ENCODE measurements around the gene SMIM34. TPM values are rescaled to one million over a fixed set of nuclear protein-coding genes. Genes with fewer than 3 reads are reported as not detected.
"Not testable (repeated sequence)": the region's sequence is repeated elsewhere in the genome, so short reads cannot be mapped to it uniquely, and the experiment has no call there.

The SMIM34 gene
- total and polyA plus RNA-seq, 7 experiments from 2014 or later, result not detected

DNA sequence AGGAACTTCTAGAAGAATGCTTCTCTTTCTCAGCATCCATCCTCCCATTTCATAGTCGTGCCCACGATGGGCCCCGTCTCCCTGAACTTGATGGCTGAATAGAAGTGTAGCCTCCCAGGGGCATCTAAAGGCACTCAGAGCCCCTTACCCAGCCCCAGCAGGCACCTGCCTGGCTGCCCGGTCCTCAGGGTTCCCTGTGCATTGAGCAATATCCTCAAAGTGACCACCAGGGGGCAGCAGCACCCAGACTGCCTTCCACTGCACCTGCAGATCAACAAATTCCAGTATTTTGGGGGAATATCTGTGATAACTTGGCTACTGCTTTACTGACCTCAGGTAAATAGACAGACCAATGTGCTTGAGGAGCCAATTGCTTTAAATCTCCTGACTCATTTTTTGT lies 19.7 kb upstream of the SMIM34 start:
- H3K4me3 Mint-ChIP-seq; H3K27ac Mint-ChIP-seq; H3K27ac ChIP-seq (ENCODE audit: low read depth, low read length); H3K4me1 Mint-ChIP-seq; H3K27me3 Mint-ChIP-seq; POLR2A ChIA-PET; H3K36me3 Mint-ChIP-seq; intact Hi-C loops (cut with micrococcal nuclease); H3K9me3 ChIP-seq (ENCODE audit: control insufficient read depth in 2 of 3, low read length in 3 of 3); H3K4me3 ChIP-seq (ENCODE audit: low read length); H3K9me3 Mint-ChIP-seq; DNase-seq; CTCF ChIA-PET; H3K27me3 ChIP-seq (ENCODE audit: control insufficient read depth in 2 of 2, insufficient read depth in 2 of 2, low read length in 2 of 2); H3K36me3 ChIP-seq (ENCODE audit: control insufficient read depth in 2 of 3, insufficient read depth in 3 of 3, low read length in 3 of 3); H3K4me1 ChIP-seq (ENCODE audit: control insufficient read depth in 2 of 2, insufficient read depth in 2 of 2, low read length in 2 of 2): not testable (repeated sequence)
- ATAC-seq, result peak; percentile 72

DNA sequence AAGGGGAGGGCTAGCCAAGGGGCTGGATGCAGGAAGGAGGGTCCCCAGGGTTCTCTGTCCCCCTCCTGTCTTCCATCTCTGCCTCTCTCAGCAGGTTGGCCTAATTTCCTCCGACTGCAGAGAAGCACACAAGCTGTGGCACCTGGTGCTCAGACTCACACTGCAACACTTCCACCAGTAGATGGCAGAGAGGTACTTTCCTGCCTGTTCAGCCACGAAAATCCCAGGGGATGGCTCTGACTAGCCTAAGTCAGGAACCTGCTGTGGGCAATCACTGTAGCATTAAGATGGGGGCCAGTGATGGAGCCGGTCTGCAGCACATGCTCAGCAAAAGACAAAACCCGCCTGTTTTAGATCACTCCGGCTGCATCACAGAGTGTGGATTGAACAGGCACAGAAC lies 6.0 kb upstream of the SMIM34 start:
- H3K27ac ChIP-seq (ENCODE audit: low read depth, low read length); H3K9me3 Mint-ChIP-seq; H3K4me1 ChIP-seq (ENCODE audit: control insufficient read depth in 2 of 2, insufficient read depth in 2 of 2, low read length in 2 of 2); H3K4me1 Mint-ChIP-seq; H3K36me3 ChIP-seq (ENCODE audit: control insufficient read depth in 2 of 3, insufficient read depth in 3 of 3, low read length in 3 of 3); H3K4me3 ChIP-seq (ENCODE audit: low read length); H3K36me3 Mint-ChIP-seq; H3K4me3 Mint-ChIP-seq; CTCF ChIA-PET; ATAC-seq; DNase-seq; H3K27me3 ChIP-seq (ENCODE audit: control insufficient read depth in 2 of 2, insufficient read depth in 2 of 2, low read length in 2 of 2); H3K27me3 Mint-ChIP-seq; intact Hi-C loops (cut with micrococcal nuclease); H3K27ac Mint-ChIP-seq; H3K9me3 ChIP-seq (ENCODE audit: control insufficient read depth in 2 of 3, low read length in 3 of 3); POLR2A ChIA-PET: not testable (repeated sequence)

DNA sequence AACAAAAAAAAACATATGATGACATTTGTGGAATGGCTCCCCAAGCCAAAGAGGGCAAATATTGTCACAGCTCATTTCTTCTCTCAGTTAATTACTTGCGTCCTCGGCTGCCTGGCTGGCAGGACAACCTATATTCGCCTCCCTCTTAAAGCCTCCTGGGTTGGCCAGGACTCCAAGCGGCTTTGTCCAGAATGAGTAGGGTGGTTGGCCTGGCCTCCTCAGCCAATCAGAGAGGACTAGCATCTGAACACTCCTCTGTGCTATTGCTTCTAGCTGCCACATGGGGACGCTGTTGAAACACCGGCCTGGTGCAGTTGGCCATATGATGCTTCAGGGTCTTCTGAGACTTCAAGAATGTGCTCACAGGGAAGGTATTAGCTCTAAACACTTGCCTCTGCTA lies 4.7 kb upstream of the SMIM34 start:
- H3K9me3 ChIP-seq (ENCODE audit: control insufficient read depth in 2 of 3, low read length in 3 of 3); H3K36me3 Mint-ChIP-seq; H3K27ac ChIP-seq (ENCODE audit: low read depth, low read length); DNase-seq; H3K36me3 ChIP-seq (ENCODE audit: control insufficient read depth in 2 of 3, insufficient read depth in 3 of 3, low read length in 3 of 3); H3K27me3 ChIP-seq (ENCODE audit: control insufficient read depth in 2 of 2, insufficient read depth in 2 of 2, low read length in 2 of 2); H3K9me3 Mint-ChIP-seq; ATAC-seq; H3K27ac Mint-ChIP-seq; H3K27me3 Mint-ChIP-seq; H3K4me3 Mint-ChIP-seq; POLR2A ChIA-PET; CTCF ChIA-PET; H3K4me1 ChIP-seq (ENCODE audit: control insufficient read depth in 2 of 2, insufficient read depth in 2 of 2, low read length in 2 of 2); intact Hi-C loops (cut with micrococcal nuclease); H3K4me3 ChIP-seq (ENCODE audit: low read length); H3K4me1 Mint-ChIP-seq: not testable (repeated sequence)

DNA sequence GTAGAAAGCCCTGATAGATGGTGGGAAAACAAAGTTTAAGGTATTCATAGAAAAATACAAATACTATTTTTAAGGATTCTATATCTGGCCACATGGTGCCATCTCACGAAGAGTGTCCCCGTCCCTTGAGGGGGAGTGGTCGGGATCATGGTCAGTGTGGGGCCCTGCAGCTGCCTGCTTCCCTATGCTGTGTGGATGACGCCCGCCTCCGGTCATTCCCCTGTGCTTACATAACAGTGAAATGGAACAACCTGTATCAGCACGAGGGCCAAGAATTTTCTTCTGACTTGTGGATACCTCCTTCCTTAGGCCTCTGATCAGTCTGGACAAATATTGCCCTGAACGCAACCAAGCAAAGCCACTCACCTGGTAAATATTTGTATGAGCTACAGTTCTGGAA lies 3.6 kb upstream of the SMIM34 start:
- intact Hi-C loops (cut with micrococcal nuclease); ATAC-seq; H3K27me3 ChIP-seq (ENCODE audit: control insufficient read depth in 2 of 2, insufficient read depth in 2 of 2, low read length in 2 of 2); DNase-seq; H3K4me1 Mint-ChIP-seq; H3K9me3 Mint-ChIP-seq; H3K4me1 ChIP-seq (ENCODE audit: control insufficient read depth in 2 of 2, insufficient read depth in 2 of 2, low read length in 2 of 2); H3K4me3 Mint-ChIP-seq; H3K27me3 Mint-ChIP-seq; H3K36me3 ChIP-seq (ENCODE audit: control insufficient read depth in 2 of 3, insufficient read depth in 3 of 3, low read length in 3 of 3); H3K4me3 ChIP-seq (ENCODE audit: low read length); H3K27ac Mint-ChIP-seq; POLR2A ChIA-PET; H3K36me3 Mint-ChIP-seq; H3K9me3 ChIP-seq (ENCODE audit: control insufficient read depth in 2 of 3, low read length in 3 of 3); H3K27ac ChIP-seq (ENCODE audit: low read depth, low read length); CTCF ChIA-PET: not testable (repeated sequence)

DNA sequence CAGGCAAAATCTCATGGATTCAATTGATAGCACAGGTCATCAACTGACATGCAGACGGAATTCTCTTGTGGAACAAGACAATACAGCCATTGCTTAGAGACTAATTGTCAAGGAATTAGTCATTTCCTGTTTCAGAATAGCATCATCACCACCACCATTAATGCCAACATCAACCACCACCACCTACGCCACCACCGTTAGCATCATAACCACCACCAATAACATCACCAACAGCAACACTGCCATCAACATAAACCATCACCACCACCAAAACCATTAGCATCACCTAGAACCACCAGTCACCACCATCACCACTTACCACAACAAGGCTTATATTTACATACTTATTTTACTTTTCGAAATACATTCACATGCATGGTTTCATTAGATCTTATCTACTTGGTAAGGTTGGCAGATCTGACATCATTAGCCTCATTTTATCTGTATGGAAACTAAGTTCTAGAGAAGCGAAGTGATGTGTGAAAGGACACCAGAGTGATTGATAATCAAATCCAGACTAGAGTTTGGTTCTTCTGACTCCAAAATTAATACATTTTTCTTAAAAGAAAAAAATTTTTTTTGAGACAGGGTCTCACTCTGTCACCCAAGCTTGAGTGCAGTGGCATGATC lies 6.2 kb downstream of the SMIM34 start:
- H3K27ac Mint-ChIP-seq; H3K9me3 ChIP-seq (ENCODE audit: control insufficient read depth in 2 of 3, low read length in 3 of 3); H3K4me1 ChIP-seq (ENCODE audit: control insufficient read depth in 2 of 2, insufficient read depth in 2 of 2, low read length in 2 of 2); H3K36me3 Mint-ChIP-seq; DNase-seq; H3K4me3 Mint-ChIP-seq; H3K27me3 Mint-ChIP-seq; POLR2A ChIA-PET; H3K9me3 Mint-ChIP-seq; H3K36me3 ChIP-seq (ENCODE audit: control insufficient read depth in 2 of 3, insufficient read depth in 3 of 3, low read length in 3 of 3); ATAC-seq; H3K27me3 ChIP-seq (ENCODE audit: control insufficient read depth in 2 of 2, insufficient read depth in 2 of 2, low read length in 2 of 2); H3K27ac ChIP-seq (ENCODE audit: low read depth, low read length); H3K4me3 ChIP-seq (ENCODE audit: low read length); CTCF ChIA-PET; intact Hi-C loops (cut with micrococcal nuclease); H3K4me1 Mint-ChIP-seq: not testable (repeated sequence)

DNA sequence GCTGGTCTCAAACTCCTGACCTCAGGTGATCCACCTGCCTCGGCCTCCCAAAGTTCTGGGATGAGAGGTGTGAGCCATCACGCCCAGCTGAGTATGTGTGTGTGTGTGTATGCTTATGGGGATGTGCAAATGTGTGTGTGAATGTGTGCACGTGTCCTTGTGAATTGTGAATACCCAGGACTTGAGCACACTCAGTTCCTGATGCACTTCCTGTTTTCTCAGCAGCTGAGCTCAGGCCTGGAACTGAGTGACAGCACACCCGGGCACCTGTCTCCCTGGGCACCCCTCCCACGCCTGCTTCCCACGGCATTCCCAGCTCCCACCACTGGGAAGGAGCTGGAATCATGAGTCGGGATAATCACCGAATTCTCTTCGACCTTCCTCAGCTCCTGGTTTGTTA lies 16.5 kb downstream of the SMIM34 start:
- H3K4me1 Mint-ChIP-seq; H3K36me3 ChIP-seq (ENCODE audit: control insufficient read depth in 2 of 3, insufficient read depth in 3 of 3, low read length in 3 of 3); DNase-seq; intact Hi-C loops (cut with micrococcal nuclease); CTCF ChIA-PET; ATAC-seq; H3K27ac ChIP-seq (ENCODE audit: low read depth, low read length); POLR2A ChIA-PET; H3K27me3 Mint-ChIP-seq; H3K27me3 ChIP-seq (ENCODE audit: control insufficient read depth in 2 of 2, insufficient read depth in 2 of 2, low read length in 2 of 2); H3K4me3 Mint-ChIP-seq; H3K36me3 Mint-ChIP-seq; H3K4me1 ChIP-seq (ENCODE audit: control insufficient read depth in 2 of 2, insufficient read depth in 2 of 2, low read length in 2 of 2); H3K4me3 ChIP-seq (ENCODE audit: low read length); H3K9me3 ChIP-seq (ENCODE audit: control insufficient read depth in 2 of 3, low read length in 3 of 3); H3K9me3 Mint-ChIP-seq; H3K27ac Mint-ChIP-seq: not testable (repeated sequence)

DNA sequence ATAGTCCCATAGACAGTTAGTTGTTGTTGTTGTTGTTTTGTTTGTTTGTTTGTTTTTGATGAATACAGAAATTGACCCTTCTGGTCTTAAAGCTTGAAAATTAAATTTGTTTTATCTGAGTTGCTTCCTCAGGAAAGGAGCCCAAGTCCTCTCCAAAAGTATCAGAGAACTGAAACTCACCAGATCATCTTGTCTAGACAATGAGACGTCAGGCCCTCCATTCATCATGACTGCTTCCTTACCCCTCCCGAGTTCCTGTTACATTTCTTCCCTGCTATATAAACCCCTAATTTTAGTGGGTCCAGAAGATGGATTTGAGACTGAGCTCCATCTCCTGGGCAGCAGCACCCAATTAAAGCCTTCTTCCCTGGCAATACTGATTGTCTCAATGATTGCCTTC lies 17.1 kb downstream of the SMIM34 start:
- H3K4me3 Mint-ChIP-seq; H3K36me3 ChIP-seq (ENCODE audit: control insufficient read depth in 2 of 3, insufficient read depth in 3 of 3, low read length in 3 of 3); intact Hi-C loops (cut with micrococcal nuclease); H3K4me1 Mint-ChIP-seq; CTCF ChIA-PET; H3K27ac Mint-ChIP-seq; ATAC-seq; H3K36me3 Mint-ChIP-seq; H3K4me3 ChIP-seq (ENCODE audit: low read length); H3K9me3 ChIP-seq (ENCODE audit: control insufficient read depth in 2 of 3, low read length in 3 of 3); H3K27ac ChIP-seq (ENCODE audit: low read depth, low read length); H3K9me3 Mint-ChIP-seq; POLR2A ChIA-PET; H3K4me1 ChIP-seq (ENCODE audit: control insufficient read depth in 2 of 2, insufficient read depth in 2 of 2, low read length in 2 of 2); H3K27me3 Mint-ChIP-seq; DNase-seq; H3K27me3 ChIP-seq (ENCODE audit: control insufficient read depth in 2 of 2, insufficient read depth in 2 of 2, low read length in 2 of 2): not testable (repeated sequence)

Measured in naive thymus-derived CD4-positive, alpha-beta T cell (primary cell).